HG02943 (cell line): ENCODE data around the gene MRPS27.
"Not testable (repeated sequence)": the region's sequence is repeated elsewhere in the genome, so short reads cannot be mapped to it uniquely, and the experiment has no call there.

Source experiments
- ATAC-seq: cut with Tn5 transposase; IDR thresholded peaks from one replicate; pipeline ENCODE4 v1.9.1; 2021; ENCODE audit warnings: mild to moderate bottlenecking, low read depth, moderate library complexity; ENCODE audit not compliant: unreplicated experiment

Gene MRPS27

DNA sequence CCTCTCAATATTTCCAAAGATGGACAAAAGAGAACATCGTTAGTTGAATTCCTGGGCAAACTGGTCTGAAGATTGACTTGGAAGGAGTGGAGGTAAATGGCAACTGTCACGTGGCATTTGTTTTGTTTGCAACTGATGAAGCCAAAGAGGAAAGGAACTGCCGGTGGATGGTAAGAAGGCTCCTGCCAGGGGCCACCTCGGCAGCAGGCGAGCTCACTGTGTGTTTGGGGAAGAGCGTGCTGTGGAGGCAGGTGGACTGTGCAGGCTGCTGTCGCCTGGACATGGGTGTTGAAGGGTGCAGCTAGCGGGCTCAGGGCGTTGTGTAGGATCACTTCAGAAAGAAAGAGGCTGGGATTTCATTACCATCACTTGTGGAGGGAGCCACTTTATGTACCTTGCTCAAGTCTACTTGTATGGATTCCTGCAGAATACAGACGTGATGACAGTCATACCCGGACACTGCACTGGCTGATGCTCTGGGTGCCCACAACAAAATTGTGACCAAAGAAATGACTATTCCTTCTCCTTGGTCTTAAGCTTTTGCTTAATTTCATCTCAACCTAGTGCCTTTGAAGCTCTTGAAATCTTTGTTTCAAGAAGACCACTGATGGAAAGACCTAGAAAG is 140.1 kb downstream of the MRPS27 start:
- no peak for ATAC-seq

DNA sequence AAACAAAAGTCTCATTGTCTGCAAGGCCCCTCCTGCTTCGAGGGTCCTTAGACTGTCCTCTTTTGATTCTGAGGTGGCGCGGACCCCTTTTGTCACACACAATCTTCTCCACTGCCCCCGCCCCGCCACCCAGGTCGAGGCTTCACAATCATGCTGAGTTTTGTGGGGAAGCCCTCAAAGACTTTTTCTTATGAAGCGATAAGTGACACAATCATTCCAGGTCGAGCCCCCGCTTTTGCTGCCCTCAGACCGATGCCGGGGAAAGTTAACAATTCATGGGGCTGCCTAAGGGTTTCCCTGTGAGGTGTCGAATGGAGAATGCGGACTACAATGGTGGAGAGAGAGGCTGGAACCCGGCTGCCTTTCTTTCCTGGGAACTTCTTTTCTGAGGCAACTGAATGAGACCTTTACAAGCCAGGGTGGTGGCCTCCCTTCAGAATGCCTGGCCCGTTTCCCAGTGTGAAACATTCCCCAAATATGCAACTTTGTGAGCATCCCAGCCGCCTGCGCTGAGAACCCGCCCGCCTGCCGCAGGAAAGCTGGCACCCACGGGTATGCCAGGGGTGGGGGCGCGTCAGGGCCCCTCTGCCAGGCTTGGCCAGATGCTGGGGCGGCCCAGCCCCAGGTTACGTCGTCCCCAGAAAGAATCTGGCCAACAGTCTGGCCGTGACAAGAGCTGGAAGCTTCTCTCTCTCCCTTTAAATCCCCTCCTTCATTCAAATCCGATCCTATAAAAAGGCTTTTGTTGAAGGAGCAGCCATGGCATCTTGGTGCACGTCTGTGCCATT is 140.8 kb downstream of the MRPS27 start:
- ATAC-seq: no peak

DNA sequence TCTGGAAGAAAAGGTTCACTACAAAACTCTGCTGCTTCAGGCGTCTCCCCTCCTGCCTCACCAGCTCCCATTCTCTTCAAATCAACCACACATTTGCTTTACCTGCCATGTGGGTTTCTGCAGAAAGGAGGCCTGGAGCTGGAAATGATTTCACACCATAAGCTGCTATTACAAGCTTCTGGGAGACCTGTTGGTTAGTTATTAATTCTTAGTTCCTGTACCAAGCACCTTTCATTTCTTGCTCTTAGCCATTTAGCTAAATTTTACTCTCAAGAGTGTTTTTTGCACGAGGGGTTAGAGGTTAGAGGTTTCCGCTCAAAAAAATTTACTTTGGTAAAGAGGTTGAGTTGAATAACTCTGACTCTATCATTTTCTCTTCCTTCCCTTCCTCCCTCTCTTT is 142.5 kb downstream of the MRPS27 start:
- ATAC-seq: peak; percentile 64

DNA sequence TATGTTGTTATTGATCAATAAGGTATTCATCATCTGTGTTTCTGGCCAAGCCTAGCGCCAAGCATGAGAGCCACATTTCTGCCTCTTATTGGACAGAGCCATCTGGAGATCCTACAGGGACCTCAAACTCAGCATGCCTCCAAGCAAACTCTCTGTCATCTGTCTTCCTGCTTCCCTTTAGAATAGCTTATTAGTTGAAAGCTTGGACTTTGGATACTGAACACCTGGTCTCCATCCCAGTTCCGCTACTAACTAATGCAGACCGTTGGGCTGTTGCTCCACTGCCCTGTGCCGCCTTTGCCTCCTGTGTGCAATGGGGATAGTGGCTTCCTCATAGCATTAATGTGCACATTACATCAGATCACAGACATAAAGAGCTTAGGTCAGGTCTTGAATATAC is 147.3 kb downstream of the MRPS27 start:
- no peak for ATAC-seq

DNA sequence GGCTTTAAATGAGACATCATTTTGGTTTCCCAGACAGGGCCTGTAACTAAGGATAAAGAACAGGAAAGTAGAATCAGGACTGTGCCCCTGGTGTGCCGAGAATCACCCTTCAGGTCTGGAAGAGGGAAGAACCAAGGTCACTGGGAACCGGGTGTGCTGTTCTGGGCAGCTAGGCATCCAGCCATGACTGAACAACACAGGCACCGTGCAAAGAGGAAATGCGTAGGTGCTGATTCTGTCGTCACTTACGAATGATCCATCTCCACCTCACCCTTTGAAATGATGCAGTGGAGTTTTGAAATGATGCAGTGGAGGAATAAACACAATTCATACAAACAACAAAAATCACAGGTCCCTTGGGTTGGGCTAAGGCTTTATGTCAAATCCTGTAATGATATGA is 148.4 kb downstream of the MRPS27 start:
- ATAC-seq: no peak

DNA sequence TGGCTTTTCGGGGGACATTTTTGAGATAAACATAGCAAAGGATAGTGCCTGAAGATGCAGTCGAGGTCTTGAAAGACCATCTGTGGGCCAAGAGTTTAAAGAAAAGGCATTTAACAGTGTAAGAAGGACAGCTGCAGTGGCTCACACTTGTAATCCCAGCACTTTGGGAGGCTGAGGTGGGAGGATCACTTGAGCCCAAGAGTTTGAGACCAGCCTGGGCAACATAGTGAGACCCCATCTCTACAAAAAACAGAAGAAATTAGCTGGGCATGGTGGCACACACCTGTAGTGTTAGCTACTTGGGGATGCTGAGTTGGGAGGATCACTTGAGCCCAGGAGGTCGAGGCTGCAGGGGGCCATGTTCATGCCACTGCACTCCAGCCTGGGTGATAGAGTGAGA is 148.9 kb downstream of the MRPS27 start:
- ATAC-seq: not testable (repeated sequence)

DNA sequence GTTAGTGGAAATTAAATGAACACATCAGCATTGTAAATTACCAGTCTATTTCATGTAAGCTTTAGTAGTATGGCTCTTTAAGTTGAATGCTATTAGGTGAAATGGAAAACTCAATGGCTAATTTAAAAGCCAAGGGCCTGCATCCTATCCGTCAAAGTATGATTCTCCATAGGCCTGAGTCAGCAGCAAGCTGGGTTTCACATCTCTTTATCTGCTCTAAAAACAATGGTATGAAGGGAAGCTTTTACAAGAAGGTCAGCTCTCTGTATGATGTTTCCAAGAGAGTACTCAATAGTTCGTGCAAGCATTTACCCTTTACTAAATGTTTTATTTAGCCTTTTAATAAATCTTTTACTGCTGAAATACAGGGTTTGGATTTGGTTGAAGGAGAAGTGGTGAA is 149.9 kb downstream of the MRPS27 start:
- ATAC-seq: no peak
